Vagina (tissue), 2 donors: Measurements from ENCODE around the gene ZNF606.

ENCODE experiments used
- CTCF ChIP-seq, 3 experiments: fragments of 450-650 bp in 2 of 3; fragments of 200-600 bp in 1 of 3; sonication (generic) in 1 of 3; IDR thresholded peaks; one replicate each; pipeline ENCODE4 v1.5.1; 2017 to 2019; ENCODE audit warnings: antibody characterized with exemption in 3 of 3, mild to moderate bottlenecking in 2 of 3, moderate library complexity in 2 of 3
- POLR2A ChIP-seq, 2 donors: fragments of 450-650 bp; IDR thresholded peaks; one replicate each; pipeline ENCODE4 v1.6.1; 2017; ENCODE audit warnings: antibody characterized with exemption in 2 of 2, mild to moderate bottlenecking in 2 of 2, moderate library complexity in 2 of 2
- POLR2AphosphoS5 ChIP-seq, 2 donors: sonication (generic); formaldehyde crosslinking; IDR thresholded peaks; one replicate each; pipeline ENCODE4 v1.9.0; 2017; ENCODE audit warnings: antibody characterized with exemption in 2 of 2, mild to moderate bottlenecking in 2 of 2, low read depth in 1 of 2; ENCODE audit not compliant: insufficient read depth in 1 of 2

DNA sequence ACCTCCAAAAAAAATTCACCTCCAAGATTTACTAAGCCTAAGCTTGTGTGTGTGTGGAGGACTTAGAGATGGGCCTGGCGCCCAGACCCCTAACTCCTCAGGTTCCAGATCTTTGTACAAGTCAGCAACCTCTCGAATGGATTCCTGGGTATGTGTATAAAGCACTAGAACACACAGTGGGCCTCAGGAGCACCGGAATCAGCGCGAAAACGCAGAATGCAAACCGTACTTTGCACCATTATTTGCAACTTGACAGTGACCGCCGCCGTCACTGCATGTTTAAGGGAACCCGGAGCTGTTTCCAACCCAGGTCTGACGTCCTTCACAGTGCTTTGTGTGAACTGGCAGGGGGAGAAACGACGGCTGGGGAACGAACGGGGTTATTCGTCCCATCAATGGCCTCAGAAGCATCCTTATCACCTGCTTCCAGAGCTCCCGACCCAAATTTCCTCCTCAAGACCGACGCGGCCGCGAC is 688 bp downstream of the ZNF606 start:
- TF ChIP-seq CTCF (IDR thresholded peaks at IDR 0.05) (no peak), POLR2A (IDR thresholded peaks at IDR 0.05) (no peak), POLR2AphosphoS5 (IDR thresholded peaks at IDR 0.05; ENCODE audit: insufficient read depth in 1 of 2, low read depth in 1 of 2) (no peak)
